ENCODE data around the gene INTU.

- TF ChIP-seq POLR2A (IDR thresholded peaks at IDR 0.05; ENCODE audit: low read depth, low read length) (no peak), POLR2AphosphoS5 (IDR thresholded peaks at IDR 0.05; ENCODE audit: low read depth, low read length) (no peak), POU2F2 (IDR thresholded peaks at IDR 0.05; ENCODE audit: low read depth, low read length) (no peak), SPI1 (IDR thresholded peaks at IDR 0.05; ENCODE audit: low read depth, low read length) (no peak), TAF1 (IDR thresholded peaks at IDR 0.05; ENCODE audit: low read depth, low read length) (no peak)
Observed at GRCh38 chr4:127598656-127599055, 34.1 kb upstream of the INTU start.

Measured in GM12891 (cell line).